D721Med (cell line): ENCODE data around the gene HIGD2A.

Experiments used
- DNase-seq: peaks from one replicate; pipeline ENCODE4 v3.0.0; 2011; ENCODE audit warnings: low spot score; ENCODE audit not compliant: insufficient read length
- FAIRE-seq: peaks from 2 replicates; lab custom pipeline; 2011; peaks lifted over from hg19 to GRCh38; lab: Jason Lieb, UNC
- CTCF ChIP-seq: IDR thresholded peaks from 2 replicates; pipeline ENCODE4 v1.5.1; 2012; ENCODE audit warnings: mild to moderate bottlenecking, control low read depth; ENCODE audit not compliant: insufficient read depth; ENCODE audit errors: missing control alignments

HIGD2A gene

DNA sequence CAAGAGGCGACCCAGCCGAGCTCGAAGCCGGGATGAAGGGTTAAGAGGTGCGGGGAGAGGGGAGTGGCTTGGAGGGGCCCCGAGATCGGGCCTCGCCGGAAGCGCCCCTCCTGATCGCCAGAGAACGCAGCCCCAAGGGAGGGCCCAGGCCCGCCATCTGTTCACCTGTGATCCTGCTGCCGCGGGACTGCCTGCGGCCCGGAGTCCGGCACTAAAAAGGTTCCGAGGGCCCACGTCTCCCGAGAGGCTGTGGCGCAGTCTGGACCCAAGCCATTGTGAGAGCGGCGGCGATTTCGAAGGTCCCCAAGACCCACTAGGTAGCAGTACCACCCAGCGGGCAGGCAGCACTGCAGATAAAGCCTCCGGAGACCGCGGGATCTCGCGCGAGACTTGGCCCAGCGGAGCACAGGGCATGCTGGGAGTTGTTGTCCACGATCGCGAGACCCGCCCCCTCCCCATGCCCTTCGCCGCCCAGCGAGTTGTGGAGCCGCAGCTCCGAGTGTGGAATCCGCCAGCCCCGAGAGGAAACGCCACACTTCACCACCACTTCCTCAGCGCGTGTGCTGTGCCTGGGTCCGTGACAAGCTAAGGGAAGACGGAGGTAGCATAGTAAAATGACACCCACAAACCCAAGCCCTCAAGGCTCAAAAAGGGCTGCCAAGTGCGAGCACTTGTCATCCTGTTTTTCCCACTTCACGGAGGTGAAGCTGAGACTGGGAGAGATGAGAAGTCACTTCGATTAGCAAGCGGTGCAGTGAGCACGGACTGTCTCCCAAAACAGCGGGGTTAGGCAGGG is 26.9 kb upstream of the HIGD2A start, which contains the start of gene KIAA1191:
TSS of gene KIAA1191 (minus strand) at position 328 of the 796 bp plus-strand sequence. CDS start 2,256 bp downstream, outside the sequence.
- DNase-seq (peak; percentile 70), FAIRE-seq (no peak)
- peak; percentile 22 for TF ChIP-seq CTCF

DNA sequence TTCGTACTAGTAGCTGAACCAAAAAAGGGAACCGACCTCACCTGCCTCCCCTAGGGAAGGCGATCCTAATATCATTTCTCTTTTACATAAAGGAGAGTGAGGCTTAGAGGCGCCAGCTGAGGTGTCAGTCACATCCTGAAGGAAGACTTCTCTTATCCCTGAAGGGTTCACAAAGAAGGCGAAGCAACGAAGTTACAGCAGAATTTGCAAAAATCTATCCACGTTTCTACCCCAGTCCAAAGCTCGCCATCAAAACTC is 26.4 kb upstream of the HIGD2A start:
- DNase-seq (no peak), FAIRE-seq (no peak)
- no peak for TF ChIP-seq CTCF

- FAIRE-seq, result no peak
- no peak for DNase-seq
- no peak for TF ChIP-seq CTCF
Measured at GRCh38 chr5:176364765-176365350, 23.7 kb upstream of the HIGD2A start.

DNA sequence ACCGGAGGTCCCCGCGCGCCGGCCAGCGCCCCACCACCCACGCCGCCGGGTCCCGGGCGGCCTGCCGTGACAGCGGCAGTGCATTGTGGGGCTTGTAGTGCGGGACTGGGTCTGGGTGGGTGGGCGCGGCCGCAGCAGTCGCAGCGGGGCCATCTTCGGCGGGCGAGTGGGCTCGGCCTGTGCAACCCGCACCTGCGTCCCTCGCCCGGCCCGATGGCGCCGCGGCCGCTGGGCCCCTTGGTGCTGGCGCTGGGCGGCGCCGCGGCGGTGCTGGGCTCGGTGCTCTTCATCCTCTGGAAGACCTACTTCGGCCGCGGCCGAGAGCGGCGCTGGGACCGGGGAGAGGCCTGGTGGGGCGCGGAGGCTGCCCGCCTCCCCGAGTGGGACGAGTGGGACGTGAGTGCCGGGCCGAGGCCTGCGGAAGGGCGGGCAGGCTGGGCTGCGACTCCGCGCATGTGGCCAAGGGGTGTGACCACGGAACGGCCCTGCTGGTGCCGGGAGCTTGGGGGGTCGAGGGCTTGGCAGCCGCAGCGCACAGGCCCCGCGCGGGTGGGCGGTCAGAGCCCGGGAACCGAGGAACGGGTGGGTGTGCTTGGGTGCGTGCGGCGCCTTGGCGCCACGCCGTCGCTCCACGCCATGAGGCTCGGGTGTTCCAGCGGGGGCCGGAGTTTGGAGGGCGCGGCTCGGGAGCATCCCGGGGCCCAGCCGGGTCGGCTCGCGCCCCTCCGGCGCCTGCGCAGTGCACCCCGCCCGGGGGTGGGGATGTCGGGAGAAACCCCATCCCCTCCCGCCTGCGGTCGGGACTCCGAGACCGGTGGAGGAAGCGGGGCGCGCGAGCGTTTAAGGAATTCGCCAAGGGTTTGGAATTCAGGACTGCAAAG is 23.0 kb upstream of the HIGD2A start, which contains the start of gene ARL10:
TSS of gene ARL10 (plus strand) at position 137 of the 881 bp plus-strand sequence. CDS start at position 214, 77 bp downstream.
- DNase-seq, result no peak
- TF ChIP-seq CTCF, result no peak
- no peak for FAIRE-seq

GRCh38 chr5:176366232-176366894 is 22.2 kb upstream of the HIGD2A start:
- TF ChIP-seq CTCF, result no peak

DNA sequence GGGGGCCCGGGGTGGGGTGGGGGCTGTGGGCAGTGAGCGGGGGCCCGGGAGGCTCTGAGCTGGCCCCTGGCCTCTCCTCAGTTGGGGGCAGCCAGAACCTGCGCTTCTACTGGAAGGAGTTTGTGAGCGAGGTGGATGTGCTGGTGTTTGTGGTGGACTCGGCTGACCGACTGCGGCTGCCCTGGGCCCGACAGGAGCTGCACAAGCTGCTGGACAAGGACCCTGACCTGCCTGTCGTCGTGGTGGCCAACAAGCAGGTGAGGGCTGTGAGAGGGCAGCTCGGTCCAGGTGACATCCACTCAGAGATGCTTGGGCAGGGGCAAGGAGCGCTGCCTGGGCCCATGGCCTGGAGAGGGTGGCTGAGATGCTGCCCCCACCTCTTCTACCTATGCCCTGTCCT is 19.8 kb upstream of the HIGD2A start:
- TF ChIP-seq CTCF, result no peak
- no peak for FAIRE-seq
- no peak for DNase-seq

More at GRCh38 chr5:176366232-176366894, 22.2 kb upstream of the HIGD2A start:
- FAIRE-seq, result no peak
- DNase-seq, result no peak
